Parathyroid adenoma (tissue), 2 donors: Measurements from ENCODE around the gene NEURL4.
A peak's percentile ranks its signal among the peaks of the same experiment; 100 is the strongest.

Experiments used
- H2AFZ ChIP-seq: fragments of 300-600 bp; sonication (generic); one replicate; pipeline ENCODE4 v1.7.0; 2017; ENCODE audit warnings: antibody characterized with exemption, mild to moderate bottlenecking
- H3K27ac ChIP-seq: fragments of 300-600 bp; sonication (generic); one replicate; pipeline ENCODE4 v1.7.0; 2017
- H3K27me3 ChIP-seq: fragments of 300-600 bp; sonication (generic); one replicate; pipeline ENCODE4 v1.7.0; 2017; ENCODE audit warnings: low read length; ENCODE audit not compliant: control insufficient read depth, insufficient read depth
- H3K36me3 ChIP-seq: fragments of 300-600 bp; sonication (generic); one replicate; pipeline ENCODE4 v1.7.0; 2017; ENCODE audit warnings: low read length; ENCODE audit not compliant: control insufficient read depth, insufficient read depth
- H3K4me1 ChIP-seq: fragments of 300-600 bp; sonication (generic); one replicate; pipeline ENCODE4 v1.7.0; 2017; ENCODE audit warnings: control low read depth
- H3K4me2 ChIP-seq: fragments of 300-600 bp; sonication (generic); one replicate; pipeline ENCODE4 v1.7.0; 2017; ENCODE audit warnings: low read length
- H3K4me3 ChIP-seq: fragments of 300-600 bp; sonication (generic); one replicate; pipeline ENCODE4 v1.7.0; 2017; ENCODE audit warnings: low read depth, low read length
- H3K79me2 ChIP-seq: fragments of 300-600 bp; sonication (generic); one replicate; pipeline ENCODE4 v1.7.0; 2017; ENCODE audit warnings: control low read depth
- H3K9ac ChIP-seq: fragments of 300-600 bp; sonication (generic); one replicate; pipeline ENCODE4 v1.7.0; 2017; ENCODE audit warnings: mild to moderate bottlenecking
- H3K9me3 ChIP-seq: fragments of 300-600 bp; sonication (generic); one replicate; pipeline ENCODE4 v1.7.0; 2017; ENCODE audit warnings: low read length; ENCODE audit not compliant: control insufficient read depth
- TF ChIP-seq, protein P1 (sequence below): fragments of 300-600 bp; sonication (generic); IDR thresholded peaks from one replicate; pipeline ENCODE4 v1.7.0; 2017; ENCODE audit warnings: antibody characterized with exemption, mild to moderate bottlenecking
- donor health status: primary hyperparathyroidism.

The NEURL4 gene

DNA sequence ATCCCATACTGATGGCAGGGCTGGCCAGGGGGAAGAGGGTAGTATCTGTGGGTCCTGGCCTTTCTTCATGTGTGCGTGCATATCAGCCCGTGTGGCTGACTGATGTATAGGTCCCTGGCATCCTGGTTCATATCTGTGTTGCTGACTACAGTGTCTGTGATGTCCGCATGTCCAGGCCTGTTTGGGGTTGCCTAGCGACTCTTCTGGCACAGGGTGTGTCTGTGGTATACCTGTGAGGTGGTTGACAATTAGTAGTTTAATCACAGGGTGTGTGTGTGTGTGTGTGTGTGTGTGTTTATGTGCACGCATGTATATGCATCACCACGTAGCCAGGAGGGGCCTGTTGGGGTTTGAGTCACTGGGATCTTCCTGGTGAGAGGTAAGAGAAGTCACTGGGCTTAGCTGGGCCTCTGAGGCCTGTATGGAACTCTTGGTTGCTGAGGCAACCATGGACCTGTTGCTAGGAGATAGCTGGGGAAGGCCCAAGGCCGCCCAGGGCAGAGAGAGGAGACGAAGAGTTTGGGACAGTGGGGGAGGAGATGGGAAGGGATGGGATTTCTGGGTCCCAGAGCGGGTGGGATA lies 25.2 kb upstream of the NEURL4 start:
- H3K36me3 ChIP-seq: no peaks in the 10 kb centered on the region
- no peaks in the 10 kb centered on the region for H3K79me2 ChIP-seq
- peak overlapping the region; percentile 20 for H3K4me2 ChIP-seq
- TF ChIP-seq, protein P1, sequence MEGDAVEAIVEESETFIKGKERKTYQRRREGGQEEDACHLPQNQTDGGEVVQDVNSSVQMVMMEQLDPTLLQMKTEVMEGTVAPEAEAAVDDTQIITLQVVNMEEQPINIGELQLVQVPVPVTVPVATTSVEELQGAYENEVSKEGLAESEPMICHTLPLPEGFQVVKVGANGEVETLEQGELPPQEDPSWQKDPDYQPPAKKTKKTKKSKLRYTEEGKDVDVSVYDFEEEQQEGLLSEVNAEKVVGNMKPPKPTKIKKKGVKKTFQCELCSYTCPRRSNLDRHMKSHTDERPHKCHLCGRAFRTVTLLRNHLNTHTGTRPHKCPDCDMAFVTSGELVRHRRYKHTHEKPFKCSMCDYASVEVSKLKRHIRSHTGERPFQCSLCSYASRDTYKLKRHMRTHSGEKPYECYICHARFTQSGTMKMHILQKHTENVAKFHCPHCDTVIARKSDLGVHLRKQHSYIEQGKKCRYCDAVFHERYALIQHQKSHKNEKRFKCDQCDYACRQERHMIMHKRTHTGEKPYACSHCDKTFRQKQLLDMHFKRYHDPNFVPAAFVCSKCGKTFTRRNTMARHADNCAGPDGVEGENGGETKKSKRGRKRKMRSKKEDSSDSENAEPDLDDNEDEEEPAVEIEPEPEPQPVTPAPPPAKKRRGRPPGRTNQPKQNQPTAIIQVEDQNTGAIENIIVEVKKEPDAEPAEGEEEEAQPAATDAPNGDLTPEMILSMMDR: no peak
- no peaks in the 10 kb centered on the region for H3K9me3 ChIP-seq
- H3K27ac ChIP-seq: no peak overlapping the region
- H3K4me1 ChIP-seq: peaks cover 19% of the 10 kb centered on the region
- H3K9ac ChIP-seq: no peak overlapping the region
- H3K27me3 ChIP-seq: no peaks in the 10 kb centered on the region
- no peak overlapping the region for H2AFZ ChIP-seq
- H3K4me3 ChIP-seq: no peak overlapping the region

GRCh38 chr17:7352910-7353635 lies 23.9 kb upstream of the NEURL4 start:
- H3K9ac ChIP-seq: no peak overlapping the region
- H3K79me2 ChIP-seq: no peaks in the 10 kb centered on the region
- peaks cover 30% of the 10 kb centered on the region for H3K4me1 ChIP-seq
- peak overlapping the region; percentile 70 for H3K4me2 ChIP-seq
- TF ChIP-seq, protein P1: no peak
- no peaks in the 10 kb centered on the region for H3K27me3 ChIP-seq
- peak overlapping the region; percentile 82 for H3K4me3 ChIP-seq
- H3K9me3 ChIP-seq: no peaks in the 10 kb centered on the region
- H2AFZ ChIP-seq: no peak overlapping the region
- H3K36me3 ChIP-seq: no peaks in the 10 kb centered on the region
- no peak overlapping the region for H3K27ac ChIP-seq

DNA sequence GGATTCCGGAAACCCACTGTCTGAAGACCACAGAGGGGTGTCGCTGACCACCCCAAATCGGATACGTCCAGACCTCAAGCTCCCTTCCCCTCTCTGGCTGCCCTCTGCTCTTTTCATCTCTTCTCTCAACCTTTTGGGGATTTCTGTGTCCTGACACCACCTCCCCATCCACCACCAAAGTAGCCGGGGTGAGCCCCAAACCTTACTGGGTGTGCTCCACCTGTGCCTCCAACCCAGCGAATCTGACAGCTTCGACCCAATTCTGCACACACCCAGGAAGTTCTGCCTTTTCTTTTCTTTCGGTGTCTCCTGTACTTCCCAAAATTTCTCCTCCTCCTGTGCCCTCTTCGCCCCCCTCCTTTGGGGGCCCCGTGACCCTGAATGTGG lies 23.4 kb upstream of the NEURL4 start:
- H3K4me1 ChIP-seq: peaks cover 34% of the 10 kb centered on the region
- no peaks in the 10 kb centered on the region for H3K79me2 ChIP-seq
- H3K4me3 ChIP-seq: peak overlapping the region; percentile 82
- no peaks in the 10 kb centered on the region for H3K36me3 ChIP-seq
- peak overlapping the region; percentile 99 for H3K27ac ChIP-seq
- peak overlapping the region; percentile 70 for H3K4me2 ChIP-seq
- H3K27me3 ChIP-seq: no peaks in the 10 kb centered on the region
- H3K9me3 ChIP-seq: no peaks in the 10 kb centered on the region
- H2AFZ ChIP-seq: peak overlapping the region; percentile 99
- peak overlapping the region; percentile 95 for H3K9ac ChIP-seq
- TF ChIP-seq, protein P1: no peak

DNA sequence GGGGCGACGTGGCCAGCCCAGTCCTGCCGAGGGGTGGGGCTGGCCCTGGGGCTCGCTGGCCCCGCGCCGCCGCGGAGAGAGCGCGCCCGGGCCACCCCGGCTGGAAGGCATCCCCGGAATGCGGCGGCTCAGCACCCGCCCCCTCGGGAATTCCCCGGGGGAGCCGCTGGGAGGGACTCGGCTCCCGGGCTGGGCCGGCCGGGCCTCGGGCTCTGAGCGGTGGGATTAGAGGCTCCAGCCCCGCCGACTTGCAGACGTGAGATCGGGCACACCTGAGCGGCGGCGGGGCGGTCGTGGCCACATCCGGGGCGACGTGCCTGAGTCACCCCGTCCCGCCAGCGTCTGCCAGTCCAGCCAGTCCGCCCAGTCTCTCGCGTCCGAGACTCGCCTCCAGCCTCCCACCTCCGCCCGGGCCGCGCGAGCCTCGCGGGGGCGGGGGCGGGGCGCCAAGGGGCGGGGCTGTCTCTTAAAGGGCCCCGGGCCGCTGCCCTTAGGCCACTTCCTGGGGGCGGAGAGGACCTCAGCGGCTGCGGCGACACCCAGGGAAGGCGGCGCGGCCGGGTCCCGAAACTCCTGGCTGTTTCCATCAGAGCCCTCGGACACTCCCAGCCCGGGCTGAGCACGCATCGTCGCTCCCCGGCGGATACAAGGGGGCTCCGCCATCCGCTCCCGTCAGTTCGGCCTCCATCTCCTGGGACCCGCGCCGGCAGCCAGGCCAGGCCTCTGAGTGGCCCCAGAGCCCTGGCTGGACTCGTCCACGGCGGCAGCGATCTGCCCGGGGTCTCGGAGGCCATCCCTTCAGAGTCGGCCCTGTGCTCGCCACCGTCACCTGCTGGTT lies 22.7 kb upstream of the NEURL4 start, which contains the start of gene KCTD11:
Gene KCTD11 (plus strand): TSS at position 498 of the 838 bp plus-strand sequence.
- peak within 1 kb of the TSS; percentile 82 for H3K4me3 ChIP-seq
- no peaks in the 10 kb centered on the region for H3K36me3 ChIP-seq
- peak within 1 kb of the TSS; percentile 99 for H2AFZ ChIP-seq
- peaks cover 36% of the 10 kb centered on the region for H3K4me1 ChIP-seq
- no peaks in the 10 kb centered on the region for H3K9me3 ChIP-seq
- peak within 1 kb of the TSS; percentile 70 for H3K4me2 ChIP-seq
- H3K79me2 ChIP-seq: no peaks in the 10 kb centered on the region
- TF ChIP-seq, protein P1: peak; percentile 75
- no peaks in the 10 kb centered on the region for H3K27me3 ChIP-seq
- H3K27ac ChIP-seq: peak within 1 kb of the TSS; percentile 99
- peak within 1 kb of the TSS; percentile 95 for H3K9ac ChIP-seq
